Measurements from ENCODE around the gene SLX4IP.

DNA sequence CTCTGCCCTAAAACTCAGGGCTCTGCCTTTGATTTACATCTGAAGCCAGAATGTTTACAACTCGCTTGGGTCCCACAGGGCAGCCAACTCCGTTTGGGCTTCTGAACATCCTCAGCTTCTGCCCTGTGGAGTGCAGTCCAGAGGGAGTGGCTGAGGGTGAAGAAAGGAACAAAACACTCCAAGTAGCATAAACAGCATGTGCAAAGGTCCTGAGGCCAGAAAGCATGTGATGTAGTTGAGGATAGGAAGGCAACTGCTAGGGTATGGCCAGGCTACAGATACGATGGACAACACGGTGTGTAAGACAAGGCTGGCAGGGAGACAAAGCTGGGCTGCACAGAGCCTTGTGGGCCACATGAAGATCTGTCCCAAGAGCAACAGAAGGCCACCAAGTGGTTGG, 226.2 kb downstream of the SLX4IP start:
- no peak for TF ChIP-seq POLR2AphosphoS5 (IDR thresholded peaks at IDR 0.05; ENCODE audit: borderline replicate concordance, low read depth, low read length)
- no peak for TF ChIP-seq EZH2 (IDR thresholded peaks at IDR 0.05)

Measured in SK-N-MC (cell line).